GM10248 (cell line): ENCODE data around the gene ETNK2.
"Not testable (repeated sequence)": the region's sequence is repeated elsewhere in the genome, so short reads cannot be mapped to it uniquely, and the experiment has no call there.

Source experiments
- CTCF ChIA-PET: fragments of 300-600 bp; sonication (Branson Sonifier 250); formaldehyde crosslinking; extraction: SDS; loops from one replicate; lab custom pipeline; 2021; ENCODE audit warnings: antibody characterized with exemption; lab: Yijun Ruan, JAX
- POLR2A ChIA-PET: fragments of 350-650 bp; sonication (Branson Sonifier 250); formaldehyde crosslinking; extraction: SDS; loops from one replicate; lab custom pipeline; 2020; ENCODE audit warnings: antibody characterized with exemption; lab: Yijun Ruan, JAX
- DNase-seq: peaks from one replicate; pipeline ENCODE4 v3.0.0; 2012; ENCODE audit errors: extremely low spot score
- CTCF ChIP-seq: IDR thresholded peaks from 2 replicates; pipeline ENCODE4 v1.5.1; 2012; ENCODE audit warnings: mild to moderate bottlenecking, low read depth; ENCODE audit errors: extremely low read depth, missing control alignments, control extremely low read depth

ETNK2 gene

GRCh38 chr1:204092632-204093420 lies 59.0 kb downstream of the ETNK2 start:
- CTCF ChIA-PET: no interaction called here

DNA sequence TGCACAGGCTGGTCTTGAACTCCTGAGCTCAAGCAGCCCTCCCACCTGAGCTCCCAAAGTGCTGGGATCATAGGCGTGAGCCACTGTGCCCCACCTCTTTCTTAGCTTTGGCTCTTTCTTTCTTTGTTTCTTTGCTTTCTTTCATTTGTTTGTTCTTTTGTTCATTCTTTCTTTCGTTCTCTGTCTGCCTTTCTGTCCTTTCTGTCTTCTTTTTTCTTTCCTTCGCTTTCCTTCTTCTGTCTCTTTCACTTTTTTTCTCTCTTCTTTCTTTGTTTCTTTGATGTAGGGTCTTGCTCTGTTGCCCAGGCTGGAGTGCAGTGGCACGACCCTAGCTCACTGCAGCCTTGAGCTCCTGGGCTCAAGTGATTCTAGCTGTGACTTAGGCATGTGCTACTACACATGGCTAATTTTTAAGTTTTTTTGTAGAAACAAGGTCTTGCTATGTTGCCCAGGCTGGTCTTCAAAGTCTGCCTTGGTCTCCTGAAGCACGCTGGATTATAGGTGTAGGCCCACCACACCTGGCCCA lies 60.0 kb downstream of the ETNK2 start:
- DNase-seq: no peak
- CTCF ChIA-PET: no interaction called here
- no peak for TF ChIP-seq CTCF
- POLR2A ChIA-PET: no interaction called here

More at GRCh38 chr1:204092632-204093420, 59.0 kb downstream of the ETNK2 start:
- POLR2A ChIA-PET: no interaction called here
- DNase-seq: no peak
- no peak for TF ChIP-seq CTCF

DNA sequence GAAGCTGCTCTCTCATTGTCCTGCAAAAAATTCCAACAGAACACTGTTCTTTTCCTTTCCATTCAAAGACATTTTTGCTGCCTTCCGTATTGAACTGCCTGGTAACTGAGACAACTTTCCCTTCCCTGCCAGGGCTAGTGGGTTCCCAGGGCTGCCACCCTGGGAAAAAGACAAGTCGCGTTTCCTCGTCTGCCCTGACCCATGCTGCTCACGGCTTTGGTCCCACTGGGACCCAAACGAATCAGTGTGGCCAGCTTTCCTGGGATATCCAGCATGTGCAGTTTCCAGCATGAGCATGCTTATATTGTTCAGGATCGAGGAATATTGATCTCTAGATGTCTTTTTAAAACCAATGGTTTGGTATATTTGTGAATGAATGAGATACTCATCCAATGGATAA lies 60.8 kb downstream of the ETNK2 start:
- CTCF ChIA-PET: interaction anchor here (1.2 kb wide), 1 partner anchor 217 kb away, joined by 3 read pairs; no protein-coding TSS in a partner anchor
- POLR2A ChIA-PET: no interaction called here

GRCh38 chr1:204090132-204090531 lies 61.7 kb downstream of the ETNK2 start:
- CTCF ChIA-PET: interaction anchor here (1.1 to 1.3 kb wide), 3 partner anchors 10 to 216 kb away, joined by 3 to 4 read pairs (median 3); no protein-coding TSS in a partner anchor
- not testable (repeated sequence) for DNase-seq

More for the DNA sequence above, 60.8 kb downstream of the ETNK2 start:
- DNase-seq: no peak
- no peak for TF ChIP-seq CTCF

GRCh38 chr1:204089044-204089751 lies 62.6 kb downstream of the ETNK2 start:
- TF ChIP-seq CTCF: no peak
- POLR2A ChIA-PET: no interaction called here
- no peak for DNase-seq
- CTCF ChIA-PET: interaction anchor here (1.1 to 1.3 kb wide), 2 partner anchors 11 to 41 kb away, joined by 3 to 4 read pairs; no protein-coding TSS in a partner anchor

More at GRCh38 chr1:204090132-204090531, 61.7 kb downstream of the ETNK2 start:
- POLR2A ChIA-PET: not testable (repeated sequence)

- TF ChIP-seq CTCF: no peak
- DNase-seq: no peak
- ChIA-PET POLR2A (no interaction called here), CTCF (no interaction called here)
These were observed 63.2 kb downstream of the ETNK2 start for GRCh38 chr1:204088596-204088995.

DNA sequence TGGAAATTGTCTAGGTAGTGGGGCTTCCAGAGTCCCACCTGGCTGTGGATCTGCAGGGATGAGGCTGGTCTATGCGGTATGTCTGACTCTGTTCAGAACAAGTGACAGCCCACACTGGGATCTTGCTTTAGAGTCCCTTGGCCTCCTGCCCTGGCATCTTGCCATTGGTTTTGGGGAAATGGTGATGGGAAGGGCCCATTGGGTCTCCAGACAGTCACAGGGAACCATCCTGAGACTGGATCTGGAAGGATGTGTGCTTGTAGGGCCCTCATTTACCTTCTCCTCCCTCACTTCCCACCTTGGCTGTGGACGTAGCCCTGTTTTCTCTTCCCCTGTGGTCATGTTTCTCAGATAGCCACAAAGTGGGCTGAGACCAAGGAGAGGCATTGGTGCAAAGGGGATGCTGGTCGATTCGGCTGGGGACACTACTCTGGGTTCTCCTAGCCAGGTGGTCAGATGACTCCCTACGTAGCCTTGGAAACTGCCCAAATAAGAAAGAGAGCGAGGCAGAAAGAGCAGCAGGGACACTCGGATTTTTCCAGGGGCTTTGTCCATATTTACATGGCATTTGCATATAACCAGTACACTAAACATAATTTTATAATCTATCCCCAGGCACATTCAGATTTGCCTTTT lies 63.8 kb downstream of the ETNK2 start:
- no peak for TF ChIP-seq CTCF
- POLR2A ChIA-PET: no interaction called here
- CTCF ChIA-PET: no interaction called here
- no peak for DNase-seq
